ENCODE data around the gene ZBTB7C. TPM values are rescaled to one million over a fixed set of nuclear protein-coding genes. Genes with fewer than 3 reads are reported as not detected.

Gene ZBTB7C
- total RNA-seq, 2 donors from 2014 or later: 1.3 to 2.3 TPM

GRCh38 chr18:48171490-48172188, 237.5 kb downstream of the ZBTB7C start:
- 87 to 89% methylated on average over 4 to 6 of the region's 6 CpGs for WGBS, 2 donors

GRCh38 chr18:48170651-48171050, 238.5 kb downstream of the ZBTB7C start:
- no peaks in the 10 kb centered on the region for H3K9me3 ChIP-seq
- TF ChIP-seq CTCF (IDR thresholded peaks at IDR 0.05) (no peak), POLR2A (IDR thresholded peaks at IDR 0.05) (no peak)
- H3K4me3 ChIP-seq: no peak overlapping the region
- H3K27me3 ChIP-seq: no peaks in the 10 kb centered on the region
- H3K4me1 ChIP-seq: peaks cover 29% of the 10 kb centered on the region
- intact Hi-C loops (cut with DNase I): no loop called here
- 90 to 95% methylated on average over 5 of the region's 5 CpGs for WGBS, 2 donors
- ATAC-seq: no peak
- no peak overlapping the region for H3K27ac ChIP-seq
- DNase-seq: no peak
- H3K36me3 ChIP-seq (replicated peaks in 1 of 2; ENCODE audit: insufficient read depth in 1 of 2, low read depth in 2 of 2): no peaks in the 10 kb centered on the region

More at GRCh38 chr18:48171490-48172188, 237.5 kb downstream of the ZBTB7C start:
- DNase-seq (no peak), ATAC-seq (no peak)
- no peaks in the 10 kb centered on the region for H3K36me3 ChIP-seq (replicated peaks in 1 of 2; ENCODE audit: insufficient read depth in 1 of 2, low read depth in 2 of 2)
- TF ChIP-seq CTCF (IDR thresholded peaks at IDR 0.05): no peak
- TF ChIP-seq POLR2A (IDR thresholded peaks at IDR 0.05): no peak
- intact Hi-C loops (cut with DNase I): no loop called here
- H3K27me3 ChIP-seq: no peaks in the 10 kb centered on the region
- H3K27ac ChIP-seq: no peak overlapping the region
- no peaks in the 10 kb centered on the region for H3K9me3 ChIP-seq
- H3K4me1 ChIP-seq: peaks cover 25% of the 10 kb centered on the region
- no peak overlapping the region for H3K4me3 ChIP-seq

- Histone ChIP-seq H3K36me3 (replicated peaks in 1 of 2; ENCODE audit: insufficient read depth in 1 of 2, low read depth in 2 of 2) (no peaks in the 10 kb centered on the region), H3K27me3 (no peaks in the 10 kb centered on the region), H3K4me1 (peaks cover 42% of the 10 kb centered on the region), H3K4me3 (no peak overlapping the region), H3K9me3 (no peaks in the 10 kb centered on the region), H3K27ac (peak overlapping the region in 2 of 4 donors; percentile 36 to 51)
- 87 to 94% methylated on average over 2 of the region's 2 CpGs for WGBS, 2 donors
- DNase-seq: no peak
- no peak for ATAC-seq
- TF ChIP-seq CTCF (IDR thresholded peaks at IDR 0.05): no peak
- TF ChIP-seq POLR2A (IDR thresholded peaks at IDR 0.05): no peak
- intact Hi-C loops (cut with DNase I): no loop called here
These were observed 240.3 kb downstream of the ZBTB7C start for GRCh38 chr18:48168861-48169260.

- TF ChIP-seq CTCF (IDR thresholded peaks at IDR 0.05) (no peak), POLR2A (IDR thresholded peaks at IDR 0.05) (no peak)
- H3K4me1 ChIP-seq: peaks cover 42% of the 10 kb centered on the region
- H3K9me3 ChIP-seq: no peaks in the 10 kb centered on the region
- H3K4me3 ChIP-seq: no peak overlapping the region
- DNase-seq (peak; percentile 71 to 83 (median 77)), ATAC-seq (peak; percentile 81)
- WGBS, 2 donors: 15 to 18% methylated on average over 5 of the region's 5 CpGs
- no peaks in the 10 kb centered on the region for H3K27me3 ChIP-seq
- intact Hi-C loops (cut with DNase I): no loop called here
- peak overlapping the region in 3 of 4 donors; percentile 15 to 51 (median 36) for H3K27ac ChIP-seq
- no peaks in the 10 kb centered on the region for H3K36me3 ChIP-seq (replicated peaks in 1 of 2; ENCODE audit: insufficient read depth in 1 of 2, low read depth in 2 of 2)
These were observed 241.3 kb downstream of the ZBTB7C start for GRCh38 chr18:48167897-48168253.

GRCh38 chr18:48166336-48166875, 242.8 kb downstream of the ZBTB7C start:
- intact Hi-C loops (cut with DNase I): no loop called here

More at GRCh38 chr18:48166336-48166875, 242.8 kb downstream of the ZBTB7C start:
- H3K27ac ChIP-seq: peak overlapping the region in 2 of 4 donors; percentile 36 to 51
- no peaks in the 10 kb centered on the region for H3K9me3 ChIP-seq
- no peak for TF ChIP-seq CTCF (IDR thresholded peaks at IDR 0.05)
- no peak for TF ChIP-seq POLR2A (IDR thresholded peaks at IDR 0.05)
- no peaks in the 10 kb centered on the region for H3K36me3 ChIP-seq (replicated peaks in 1 of 2; ENCODE audit: insufficient read depth in 1 of 2, low read depth in 2 of 2)
- no peak overlapping the region for H3K4me3 ChIP-seq
- ATAC-seq (no peak), DNase-seq (no peak)
- peaks cover 51% of the 10 kb centered on the region for H3K4me1 ChIP-seq
- WGBS, 2 donors: 83 to 91% methylated on average over 5 to 8 of the region's 8 CpGs
- H3K27me3 ChIP-seq: no peaks in the 10 kb centered on the region

Measured in body of pancreas (tissue), 4 donors.